ENCODE data around the gene SH2D7. TPM values are rescaled to one million over a fixed set of nuclear protein-coding genes. Genes with fewer than 3 reads are reported as not detected.

The SH2D7 gene
- total and polyA plus RNA-seq, 12 donors: not detected

GRCh38 chr15:78146425-78147154 lies 54.2 kb downstream of the SH2D7 start:
- H3K27me3 ChIP-seq: no peaks in the 10 kb centered on the region
- WGBS, 2 donors: 77 to 86% methylated on average over 4 of the region's 4 CpGs
- intact Hi-C loops (cut with DNase I): no loop called here
- DNase-seq (no peak), ATAC-seq (no peak)
- peak overlapping the region in 6 of 10 donors; percentile 66 to 97 (median 92) for H3K27ac ChIP-seq
- TF ChIP-seq, protein P1, sequence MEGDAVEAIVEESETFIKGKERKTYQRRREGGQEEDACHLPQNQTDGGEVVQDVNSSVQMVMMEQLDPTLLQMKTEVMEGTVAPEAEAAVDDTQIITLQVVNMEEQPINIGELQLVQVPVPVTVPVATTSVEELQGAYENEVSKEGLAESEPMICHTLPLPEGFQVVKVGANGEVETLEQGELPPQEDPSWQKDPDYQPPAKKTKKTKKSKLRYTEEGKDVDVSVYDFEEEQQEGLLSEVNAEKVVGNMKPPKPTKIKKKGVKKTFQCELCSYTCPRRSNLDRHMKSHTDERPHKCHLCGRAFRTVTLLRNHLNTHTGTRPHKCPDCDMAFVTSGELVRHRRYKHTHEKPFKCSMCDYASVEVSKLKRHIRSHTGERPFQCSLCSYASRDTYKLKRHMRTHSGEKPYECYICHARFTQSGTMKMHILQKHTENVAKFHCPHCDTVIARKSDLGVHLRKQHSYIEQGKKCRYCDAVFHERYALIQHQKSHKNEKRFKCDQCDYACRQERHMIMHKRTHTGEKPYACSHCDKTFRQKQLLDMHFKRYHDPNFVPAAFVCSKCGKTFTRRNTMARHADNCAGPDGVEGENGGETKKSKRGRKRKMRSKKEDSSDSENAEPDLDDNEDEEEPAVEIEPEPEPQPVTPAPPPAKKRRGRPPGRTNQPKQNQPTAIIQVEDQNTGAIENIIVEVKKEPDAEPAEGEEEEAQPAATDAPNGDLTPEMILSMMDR (IDR thresholded peaks at IDR 0.05): no peak
- no peaks in the 10 kb centered on the region for H3K9me3 ChIP-seq
- H3K4me3 ChIP-seq: no peak overlapping the region
- H3K36me3 ChIP-seq: peaks cover 0 to 6% (median 0%) of the 10 kb centered on the region in 9 donors
- peaks cover 4 to 40% (median 25%) of the 10 kb centered on the region in 9 donors for H3K4me1 ChIP-seq

- peak in 6 of 8 donors; percentile 17 to 53 (median 40) for ATAC-seq
- TF ChIP-seq, protein P1 (IDR thresholded peaks at IDR 0.05): no peak
- Histone ChIP-seq H3K9me3 (no peaks in the 10 kb centered on the region), H3K4me1 (peaks cover 4 to 44% (median 25%) of the 10 kb centered on the region in 9 donors), H3K4me3 (no peak overlapping the region), H3K27me3 (no peaks in the 10 kb centered on the region), H3K27ac (peak overlapping the region in 7 of 10 donors; percentile 57 to 97 (median 91)), H3K36me3 (peaks cover 0 to 6% (median 0%) of the 10 kb centered on the region in 9 donors)
- intact Hi-C loops (cut with DNase I): no loop called here
- 58 to 77% methylated on average over 6 of the region's 6 CpGs for WGBS, 2 donors
- peak; percentile 34 to 58 for DNase-seq
Measured at GRCh38 chr15:78147566-78147965, 55.2 kb downstream of the SH2D7 start.

DNA sequence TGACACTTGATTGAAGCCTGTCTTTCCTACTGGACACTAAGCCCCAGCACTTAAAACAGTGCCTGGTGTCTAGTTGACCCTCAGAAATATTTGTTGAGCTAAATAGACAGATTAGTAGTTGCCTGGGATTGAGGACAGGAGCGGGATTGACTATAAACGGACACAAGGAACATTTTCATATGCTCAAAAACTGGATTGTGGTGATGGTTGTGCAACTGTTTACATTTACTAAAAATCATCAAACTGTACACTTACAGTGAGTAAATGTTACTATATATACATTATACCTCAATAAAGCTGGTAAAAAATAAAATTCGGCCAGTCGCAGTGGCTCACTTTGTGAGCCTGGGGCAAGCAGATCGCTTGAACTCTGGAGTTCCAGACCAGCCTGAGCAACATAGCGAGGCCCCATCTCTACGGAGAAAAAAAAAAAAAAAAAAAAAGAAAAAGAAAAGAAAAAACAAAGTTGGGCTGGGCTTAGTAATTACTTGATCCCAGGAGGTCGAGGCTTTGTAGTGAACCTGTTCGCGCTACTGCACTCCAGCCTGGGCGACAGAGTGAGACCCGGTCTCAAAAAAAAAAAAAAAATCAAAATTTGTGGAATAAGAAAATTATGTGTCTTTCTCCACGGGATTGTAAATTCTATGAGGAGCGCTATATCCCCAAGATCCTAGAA lies 56.2 kb downstream of the SH2D7 start:
- Histone ChIP-seq H3K27ac (peak overlapping the region in 9 of 10 donors; percentile 23 to 97 (median 93)), H3K9me3 (no peaks in the 10 kb centered on the region), H3K4me3 (peak overlapping the region in 9 of 10 donors; percentile 71 to 88 (median 79)), H3K36me3 (peaks cover 0 to 6% (median 0%) of the 10 kb centered on the region in 9 donors), H3K4me1 (peaks cover 4 to 54% (median 30%) of the 10 kb centered on the region in 9 donors), H3K27me3 (no peaks in the 10 kb centered on the region)
- intact Hi-C loops (cut with DNase I): loop anchor here in 1 of 10 donors (2.0 kb wide), 1 partner anchor 18 kb away; the partner anchor contains the start of gene CIB2
- WGBS, 2 donors: 20 to 21% methylated on average over 14 of the region's 14 CpGs
- TF ChIP-seq, protein P1 (IDR thresholded peaks at IDR 0.05): no peak
- ATAC-seq (peak in 1 of 8 donors; percentile 3), DNase-seq (no peak)

- intact Hi-C loops (cut with DNase I): loop anchor here in 1 of 10 donors (2.0 kb wide), 1 partner anchor 18 kb away; the partner anchor contains the start of gene CIB2
Measured at GRCh38 chr15:78149068-78149804, 56.9 kb downstream of the SH2D7 start, which contains the start of gene IDH3A. TSS of gene IDH3A (plus strand) at chr15:78149362. CDS start at chr15:78149404, 42 bp downstream.

More at GRCh38 chr15:78149068-78149804, 56.9 kb downstream of the SH2D7 start, which contains the start of gene IDH3A:
- peak; percentile 97 to 99 (median 98) for ATAC-seq
- WGBS, 2 donors: 0 to 1% methylated on average over 73 to 79 of the region's 79 CpGs
- Histone ChIP-seq H3K4me3 (peak within 1 kb of the TSS; percentile 68 to 88 (median 79)), H3K27me3 (no peaks in the 10 kb centered on the region), H3K36me3 (peaks cover 0 to 6% (median 0%) of the 10 kb centered on the region in 9 donors), H3K27ac (peak within 1 kb of the TSS; percentile 79 to 97 (median 92)), H3K4me1 (peaks cover 4 to 61% (median 34%) of the 10 kb centered on the region in 9 donors), H3K9me3 (no peaks in the 10 kb centered on the region)
- TF ChIP-seq, protein P1 (IDR thresholded peaks at IDR 0.05): no peak
- peak; percentile 100 for DNase-seq

Data from heart right ventricle (tissue), 16 donors.